Endothelial cell of umbilical vein (primary cell): ENCODE measurements around the gene S100A14.

ENCODE experiments used
- CTCF ChIP-seq, 2 donors: IDR thresholded peaks; 1 replicate in 1 of 2; 2 replicates in 1 of 2; pipeline ENCODE4 v1.5.1; 2011; ENCODE audit warnings: low read length in 2 of 2, mild to moderate bottlenecking in 2 of 2, moderate library complexity in 2 of 2, control low read depth in 1 of 2, inconsistent platforms in 1 of 2, low read depth in 1 of 2; ENCODE audit not compliant: insufficient read depth in 1 of 2; ENCODE audit errors: extremely low read depth in 1 of 2
- EZH2 ChIP-seq: IDR thresholded peaks from 2 replicates; pipeline ENCODE4 v1.6.1; 2012; ENCODE audit warnings: borderline replicate concordance, low read depth, mild to moderate bottlenecking, moderate library complexity, low read length, inconsistent platforms; ENCODE audit not compliant: severe bottlenecking
- JUN ChIP-seq: IDR thresholded peaks from 2 replicates; pipeline ENCODE4 v1.6.1; 2011; ENCODE audit warnings: borderline replicate concordance, low read depth; ENCODE audit not compliant: insufficient read length, insufficient read depth
- MAX ChIP-seq: IDR thresholded peaks from 2 replicates; pipeline ENCODE4 v1.6.1; 2011; ENCODE audit not compliant: insufficient read depth, insufficient read length
- POLR2A ChIP-seq: IDR thresholded peaks from 2 replicates; pipeline ENCODE4 v1.6.1; 2012; ENCODE audit warnings: low read depth, mild to moderate bottlenecking, control low read depth, low read length
- POLR2AphosphoS5 ChIP-seq: IDR thresholded peaks from 2 replicates; pipeline ENCODE4 v1.6.1; 2012; ENCODE audit warnings: low read depth, mild to moderate bottlenecking, control low read depth, low read length, moderate library complexity; ENCODE audit not compliant: insufficient read depth

GRCh38 chr1:153567621-153568366 lies 48.3 kb downstream of the S100A14 start:
- TF ChIP-seq CTCF (IDR thresholded peaks at IDR 0.05; ENCODE audit: extremely low read depth in 1 of 2, insufficient read depth in 1 of 2, low read depth in 1 of 2, low read length in 2 of 2), result no peak
- TF ChIP-seq MAX, result no peak
- no peak for TF ChIP-seq EZH2
- no peak for TF ChIP-seq POLR2A
- TF ChIP-seq POLR2AphosphoS5, result no peak
- TF ChIP-seq JUN, result no peak
